ENCODE results near the gene ASB2. TPM values are rescaled to one million over a fixed set of nuclear protein-coding genes. Genes with fewer than 3 reads are reported as not detected.

The ASB2 gene
- total RNA-seq, 4 donors from 2014 or later = 0.79 to 2.5 (median 0.95) TPM

- TF ChIP-seq POLR2AphosphoS5 (IDR thresholded peaks at IDR 0.05) (no peak), CTCF (IDR thresholded peaks at IDR 0.05) (no peak), POLR2A (IDR thresholded peaks at IDR 0.05) (no peak), EP300 (IDR thresholded peaks at IDR 0.05) (no peak)
- Histone ChIP-seq H3K4me1 (peaks cover 8% of the 10 kb centered on the region), H3K27ac (no peak overlapping the region), H3K4me3 (no peak overlapping the region), H3K36me3 (no peaks in the 10 kb centered on the region), H3K9me3 (no peaks in the 10 kb centered on the region), H3K27me3 (peaks cover 5% of the 10 kb centered on the region)
- no peak for DNase-seq (ENCODE audit: low spot score in 2 of 2)
- WGBS = 91% methylated on average over 5 of the region's 5 CpGs
Observed at GRCh38 chr14:93909429-93910128, 66.8 kb downstream of the ASB2 start.

GRCh38 chr14:93906341-93907329 is 69.7 kb downstream of the ASB2 start:
- H3K4me1 ChIP-seq = peaks cover 2% of the 10 kb centered on the region
- no peaks in the 10 kb centered on the region for H3K9me3 ChIP-seq
- no peaks in the 10 kb centered on the region for H3K36me3 ChIP-seq
- no peak for DNase-seq (ENCODE audit: low spot score in 2 of 2)
- TF ChIP-seq CTCF (IDR thresholded peaks at IDR 0.05) (peak; percentile 18 to 66), POLR2A (IDR thresholded peaks at IDR 0.05) (no peak)
- H3K4me3 ChIP-seq = no peak overlapping the region
- H3K27me3 ChIP-seq = peaks cover 20% of the 10 kb centered on the region
- H3K27ac ChIP-seq = no peak overlapping the region
- WGBS = 54% methylated on average over 15 of the region's 15 CpGs

- no peaks in the 10 kb centered on the region for H3K9me3 ChIP-seq
- DNase-seq (ENCODE audit: low spot score in 2 of 2) = no peak
- H3K27me3 ChIP-seq = peaks cover 20% of the 10 kb centered on the region
- no peak overlapping the region for H3K4me3 ChIP-seq
- TF ChIP-seq POLR2AphosphoS5 (IDR thresholded peaks at IDR 0.05) (no peak), EP300 (IDR thresholded peaks at IDR 0.05) (no peak), CTCF (IDR thresholded peaks at IDR 0.05) (no peak), POLR2A (IDR thresholded peaks at IDR 0.05) (no peak)
- H3K4me1 ChIP-seq = peaks cover 2% of the 10 kb centered on the region
- WGBS = 77% methylated on average over 4 of the region's 4 CpGs
- H3K27ac ChIP-seq = no peak overlapping the region
- H3K36me3 ChIP-seq = no peaks in the 10 kb centered on the region
Observed at GRCh38 chr14:93905623-93906022, 70.7 kb downstream of the ASB2 start.

- no peaks in the 10 kb centered on the region for H3K9me3 ChIP-seq
- H3K27ac ChIP-seq = no peak overlapping the region
- WGBS = 55% methylated on average over 15 of the region's 15 CpGs
- DNase-seq (ENCODE audit: low spot score in 2 of 2) = no peak
- peaks cover 2% of the 10 kb centered on the region for H3K4me1 ChIP-seq
- no peak for TF ChIP-seq CTCF (IDR thresholded peaks at IDR 0.05)
- no peak for TF ChIP-seq EP300 (IDR thresholded peaks at IDR 0.05)
- TF ChIP-seq POLR2A (IDR thresholded peaks at IDR 0.05) = no peak
- no peak for TF ChIP-seq POLR2AphosphoS5 (IDR thresholded peaks at IDR 0.05)
- peaks cover 18% of the 10 kb centered on the region for H3K27me3 ChIP-seq
- H3K36me3 ChIP-seq = no peaks in the 10 kb centered on the region
- no peak overlapping the region for H3K4me3 ChIP-seq
Observed at GRCh38 chr14:93903342-93904184, 72.8 kb downstream of the ASB2 start.

Data from suprapubic skin (tissue), 4 donors.